Tibial nerve (tissue), 3 donors: ENCODE data around the gene KIF3A.

Experiments used
- POLR2A ChIP-seq, 2 donors: fragments of 450-650 bp; IDR thresholded peaks; one replicate each; pipeline ENCODE4 v1.6.1; 2017; ENCODE audit warnings: antibody characterized with exemption in 2 of 2, mild to moderate bottlenecking in 2 of 2, moderate library complexity in 2 of 2
- TF ChIP-seq, protein P1 (sequence below), 5 experiments: fragments of 200-600 bp in 3 of 5; fragments of 450-650 bp in 2 of 5; sonication (generic) in 3 of 5; IDR thresholded peaks; one replicate each; pipeline ENCODE4 v1.5.1; 2016 to 2019; ENCODE audit warnings: antibody characterized with exemption in 5 of 5, mild to moderate bottlenecking in 3 of 5, moderate library complexity in 2 of 5

DNA sequence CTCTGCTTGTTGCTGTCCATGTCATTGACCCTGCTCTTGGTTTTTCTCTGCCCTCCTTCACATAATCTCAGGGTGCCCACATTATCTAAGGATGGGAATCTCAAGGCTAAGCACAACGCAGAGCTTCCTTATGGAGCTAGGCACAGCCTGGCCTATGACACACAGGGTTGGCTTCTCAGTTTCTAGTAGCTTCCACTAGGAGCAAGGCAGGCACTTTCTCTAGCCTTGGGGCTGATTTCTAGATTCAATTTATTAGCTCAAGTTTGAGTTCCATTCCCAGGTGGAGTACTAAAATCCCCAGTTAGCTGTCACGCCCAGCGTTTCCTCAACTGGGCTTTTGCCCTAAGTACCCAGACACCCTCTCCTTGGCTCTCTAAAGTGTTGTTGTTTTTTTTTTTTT lies 51.2 kb downstream of the KIF3A start:
- TF ChIP-seq, protein P1, sequence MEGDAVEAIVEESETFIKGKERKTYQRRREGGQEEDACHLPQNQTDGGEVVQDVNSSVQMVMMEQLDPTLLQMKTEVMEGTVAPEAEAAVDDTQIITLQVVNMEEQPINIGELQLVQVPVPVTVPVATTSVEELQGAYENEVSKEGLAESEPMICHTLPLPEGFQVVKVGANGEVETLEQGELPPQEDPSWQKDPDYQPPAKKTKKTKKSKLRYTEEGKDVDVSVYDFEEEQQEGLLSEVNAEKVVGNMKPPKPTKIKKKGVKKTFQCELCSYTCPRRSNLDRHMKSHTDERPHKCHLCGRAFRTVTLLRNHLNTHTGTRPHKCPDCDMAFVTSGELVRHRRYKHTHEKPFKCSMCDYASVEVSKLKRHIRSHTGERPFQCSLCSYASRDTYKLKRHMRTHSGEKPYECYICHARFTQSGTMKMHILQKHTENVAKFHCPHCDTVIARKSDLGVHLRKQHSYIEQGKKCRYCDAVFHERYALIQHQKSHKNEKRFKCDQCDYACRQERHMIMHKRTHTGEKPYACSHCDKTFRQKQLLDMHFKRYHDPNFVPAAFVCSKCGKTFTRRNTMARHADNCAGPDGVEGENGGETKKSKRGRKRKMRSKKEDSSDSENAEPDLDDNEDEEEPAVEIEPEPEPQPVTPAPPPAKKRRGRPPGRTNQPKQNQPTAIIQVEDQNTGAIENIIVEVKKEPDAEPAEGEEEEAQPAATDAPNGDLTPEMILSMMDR (IDR thresholded peaks at IDR 0.05) = no peak
- no peak for TF ChIP-seq POLR2A (IDR thresholded peaks at IDR 0.05)
